M059J (cell line): Measurements from ENCODE around the gene CACNA1D. TPM values are rescaled to one million over a fixed set of nuclear protein-coding genes. Genes with fewer than 3 reads are reported as not detected.
A peak's percentile ranks its signal among the peaks of the same experiment; 100 is the strongest.

Source experiments
- DNase-seq: peaks from one replicate; pipeline ENCODE4 v3.0.0-alpha.2; 2012; ENCODE audit warnings: low read depth
- total RNA-seq: library from RNA; depleted of rRNA; stranded (reverse); fragments of >200 nt; shearing (Covaris generic); gene quantifications from 2 replicates; pipeline ENCODE4 v1.2.3, GENCODE V29; 2014

The CACNA1D gene
- total RNA-seq, 1 experiment from 2014 or later: not detected

GRCh38 chr3:53711387-53711786, 217.0 kb downstream of the CACNA1D start:
- DNase-seq: no peak

GRCh38 chr3:53712817-53713388, 218.5 kb downstream of the CACNA1D start:
- no peak for DNase-seq

- DNase-seq: no peak
These were observed 219.2 kb downstream of the CACNA1D start for GRCh38 chr3:53713626-53714025.

- peak; percentile 11 for DNase-seq
These were observed 221.5 kb downstream of the CACNA1D start for GRCh38 chr3:53715815-53716483.

GRCh38 chr3:53716998-53717397, 222.6 kb downstream of the CACNA1D start:
- DNase-seq: no peak

GRCh38 chr3:53718462-53718861, 224.1 kb downstream of the CACNA1D start:
- DNase-seq: no peak

GRCh38 chr3:53719796-53720195, 225.4 kb downstream of the CACNA1D start:
- no peak for DNase-seq

- peak; percentile 38 for DNase-seq
These were observed 227.0 kb downstream of the CACNA1D start for GRCh38 chr3:53721187-53722119.

GRCh38 chr3:53724566-53724965, 230.2 kb downstream of the CACNA1D start:
- DNase-seq: no peak

GRCh38 chr3:53725387-53725995, 231.1 kb downstream of the CACNA1D start:
- DNase-seq: no peak

- no peak for DNase-seq
These were observed 232.2 kb downstream of the CACNA1D start for GRCh38 chr3:53726643-53727042.

- DNase-seq: no peak
These were observed 234.2 kb downstream of the CACNA1D start for GRCh38 chr3:53728606-53729005.

GRCh38 chr3:53729159-53729558, 234.7 kb downstream of the CACNA1D start:
- no peak for DNase-seq

- DNase-seq: no peak
These were observed 235.2 kb downstream of the CACNA1D start for GRCh38 chr3:53729618-53730017.

GRCh38 chr3:53730576-53730975, 236.2 kb downstream of the CACNA1D start:
- peak; percentile 12 for DNase-seq

GRCh38 chr3:53731934-53732624, 237.7 kb downstream of the CACNA1D start:
- DNase-seq: no peak

- no peak for DNase-seq
These were observed 239.0 kb downstream of the CACNA1D start for GRCh38 chr3:53733446-53733845.

GRCh38 chr3:53739966-53740365, 245.6 kb downstream of the CACNA1D start:
- no peak for DNase-seq

- DNase-seq: no peak
These were observed 246.5 kb downstream of the CACNA1D start for GRCh38 chr3:53740956-53741355.

GRCh38 chr3:53744351-53744750, 249.9 kb downstream of the CACNA1D start:
- no peak for DNase-seq

- DNase-seq: no peak
These were observed 253.1 kb downstream of the CACNA1D start for GRCh38 chr3:53747559-53747958.
